Lung (tissue), 12 donors: ENCODE measurements around the gene UBL7. TPM values are rescaled to one million over a fixed set of nuclear protein-coding genes. Genes with fewer than 3 reads are reported as not detected.

Experiments
- ATAC-seq: fragments of 200-7000 bp; cut with Tn5 transposase; one replicate; pipeline ENCODE4 v1.9.1; 2020; ENCODE audit warnings: moderate number of reproducible peaks; ENCODE audit not compliant: insufficient read depth, low FRiP score
- DNase-seq, 3 donors: peaks; one replicate each; pipeline ENCODE4 v3.0.0-alpha.2; 2013 to 2017
- H3K27ac ChIP-seq, 2 donors: one replicate each; pipeline ENCODE4 v1.5.1; 2013; ENCODE audit warnings: mild to moderate bottlenecking in 2 of 2, moderate library complexity in 2 of 2, control low read depth in 1 of 2, inconsistent platforms in 1 of 2, low read depth in 1 of 2, low read length in 1 of 2
- H3K27me3 ChIP-seq, 3 donors: one replicate each; pipeline ENCODE4 v1.5.1; 2013; ENCODE audit warnings: low read length in 2 of 3; ENCODE audit not compliant: control insufficient read depth in 3 of 3, insufficient read depth in 3 of 3
- H3K36me3 ChIP-seq, 4 donors: one replicate each; pipeline ENCODE4 v1.5.1; 2013; ENCODE audit warnings: low read length in 4 of 4, mild to moderate bottlenecking in 1 of 4, moderate library complexity in 1 of 4; ENCODE audit not compliant: control insufficient read depth in 4 of 4, insufficient read depth in 4 of 4
- H3K4me1 ChIP-seq, 5 donors: one replicate each; pipeline ENCODE4 v1.5.1; 2013; ENCODE audit warnings: low read length in 5 of 5, mild to moderate bottlenecking in 2 of 5, moderate library complexity in 1 of 5; ENCODE audit not compliant: control insufficient read depth in 5 of 5, insufficient read depth in 5 of 5
- H3K4me3 ChIP-seq: one replicate; pipeline ENCODE4 v1.5.1; 2013; ENCODE audit warnings: mild to moderate bottlenecking, control low read depth, moderate library complexity
- H3K9ac ChIP-seq, 2 donors: one replicate each; pipeline ENCODE4 v1.5.1; 2013; ENCODE audit warnings: low read length in 2 of 2, control low read depth in 1 of 2; ENCODE audit not compliant: insufficient read depth in 1 of 2
- H3K9me3 ChIP-seq, 4 donors: one replicate each; pipeline ENCODE4 v1.5.1; 2013; ENCODE audit warnings: low read length in 3 of 4, mild to moderate bottlenecking in 1 of 4, moderate library complexity in 1 of 4; ENCODE audit not compliant: control insufficient read depth in 4 of 4, insufficient read depth in 3 of 4
- CTCF ChIP-seq: IDR thresholded peaks from 2 replicates; pipeline ENCODE4 v1.5.1; 2012; ENCODE audit warnings: mild to moderate bottlenecking; ENCODE audit errors: control extremely low read depth, extremely low read depth
- WGBS, 2 donors: extraction: QIAGEN DNeasy Blood & Tissue Kit; methylation state at CpG; one replicate each; pipeline ENCODE4 v1.1.7; 2013; 5-methylcytosine and 5-hydroxymethylcytosine counted together
- polyA plus RNA-seq, 2 donors: library from polyadenylated mRNA; stranded (reverse); fragments of 200-250 nt; gene quantifications; one replicate each; pipeline ENCODE4 v1.2.1, GENCODE V29; 2013
- total RNA-seq, 2 donors: library from RNA; depleted of rRNA in 1 of 2; stranded (reverse); fragments of >200 nt in 1 of 2; gene quantifications; one replicate each; pipeline ENCODE4 v1.2.1, GENCODE V29; 2014 to 2021
- donor health status: control.
- donor health status: control.
- donor health status: Bipolar disorder and iron deficiency.
- donor health status: healthy.
- donor health status: DM: yes; HTN: yes; CAD: no.

Gene UBL7
- total and polyA plus RNA-seq, 4 donors: 31.8 to 48.0 (median 40.4) TPM

GRCh38 chr15:74445816-74446763, 14.9 kb downstream of the UBL7 start:
- Histone ChIP-seq H3K9ac (no peak overlapping the region), H3K36me3 (peaks cover 9 to 45% (median 35%) of the 10 kb centered on the region in 4 donors), H3K4me3 (no peak overlapping the region), H3K9me3 (peaks cover 0 to 2% (median 0%) of the 10 kb centered on the region in 4 donors), H3K27ac (no peak overlapping the region), H3K4me1 (peaks cover 0 to 4% (median 0%) of the 10 kb centered on the region in 5 donors), H3K27me3 (no peaks in the 10 kb centered on the region)
- ATAC-seq (no peak), DNase-seq (no peak)
- WGBS, 2 donors: 94 to 95% methylated on average over 9 of the region's 9 CpGs
- TF ChIP-seq CTCF: no peak

GRCh38 chr15:74444106-74445062, 16.6 kb downstream of the UBL7 start:
- no peak overlapping the region for H3K4me3 ChIP-seq
- ATAC-seq (peak; percentile 19), DNase-seq (no peak)
- no peaks in the 10 kb centered on the region for H3K27me3 ChIP-seq
- peaks cover 3 to 29% (median 22%) of the 10 kb centered on the region in 4 donors for H3K36me3 ChIP-seq
- no peak for TF ChIP-seq CTCF
- peak overlapping the region in 1 of 2 donors; percentile 68 for H3K27ac ChIP-seq
- H3K9me3 ChIP-seq: peaks cover 0 to 2% (median 0%) of the 10 kb centered on the region in 4 donors
- H3K4me1 ChIP-seq: peaks cover 0 to 4% (median 0%) of the 10 kb centered on the region in 5 donors
- WGBS, 2 donors: 57 to 73% methylated on average over 8 of the region's 8 CpGs
- H3K9ac ChIP-seq: no peak overlapping the region

GRCh38 chr15:74443100-74443909, 17.7 kb downstream of the UBL7 start:
- Histone ChIP-seq H3K9me3 (peaks cover 0 to 2% (median 0%) of the 10 kb centered on the region in 4 donors), H3K4me3 (no peak overlapping the region), H3K4me1 (peaks cover 0 to 4% (median 0%) of the 10 kb centered on the region in 5 donors), H3K36me3 (peaks cover 3 to 19% (median 15%) of the 10 kb centered on the region in 4 donors), H3K27ac (no peak overlapping the region), H3K9ac (no peak overlapping the region), H3K27me3 (no peaks in the 10 kb centered on the region)
- DNase-seq (no peak), ATAC-seq (no peak)
- TF ChIP-seq CTCF: no peak
- 72 to 85% methylated on average over 14 of the region's 14 CpGs for WGBS, 2 donors
